Breast epithelium (tissue), 4 donors: ENCODE data around the gene SEMA4F. TPM values are rescaled to one million over a fixed set of nuclear protein-coding genes. Genes with fewer than 3 reads are reported as not detected.

Experiments
- DNase-seq, 2 donors: peaks; one replicate each; pipeline ENCODE4 v3.0.0-alpha.2; 2019; ENCODE audit warnings: low spot score in 2 of 2
- H3K27ac ChIP-seq, 2 donors: fragments of 200-600 bp; sonication (generic) in 1 of 2; one replicate each; pipeline ENCODE4 v1.5.1; 2016 to 2019; ENCODE audit warnings: mild to moderate bottlenecking in 1 of 2
- H3K27me3 ChIP-seq, 2 donors: fragments of 200-600 bp; sonication (generic) in 1 of 2; one replicate each; pipeline versions ENCODE4 v1.5.1 to v1.6.0; 2017 to 2019; ENCODE audit warnings: control low read depth in 1 of 2, mild to moderate bottlenecking in 1 of 2
- H3K36me3 ChIP-seq: fragments of 200-600 bp; one replicate; pipeline ENCODE4 v1.5.1; 2019
- H3K4me1 ChIP-seq, 2 donors: fragments of 200-600 bp; sonication (generic); one replicate each; pipeline ENCODE4 v1.5.1; 2016 to 2019; ENCODE audit warnings: control low read depth in 1 of 2
- H3K4me3 ChIP-seq, 3 donors: fragments of 200-600 bp; sonication (generic); 1 replicate in 2 of 3; 2 replicates in 1 of 3; pipeline ENCODE4 v1.5.1; 2016 to 2019; ENCODE audit warnings: mild to moderate bottlenecking in 3 of 3, moderate library complexity in 2 of 3
- H3K9me3 ChIP-seq, 2 donors: fragments of 200-600 bp; sonication (generic) in 1 of 2; one replicate each; pipeline ENCODE4 v1.5.1; 2016 to 2019; ENCODE audit warnings: control low read depth in 1 of 2
- CTCF ChIP-seq, 3 donors: fragments of 450-650 bp; IDR thresholded peaks; one replicate each; pipeline ENCODE4 v1.5.1; 2016 to 2017; ENCODE audit warnings: antibody characterized with exemption in 3 of 3, mild to moderate bottlenecking in 3 of 3, moderate library complexity in 3 of 3
- POLR2A ChIP-seq: fragments of 450-650 bp; IDR thresholded peaks from one replicate; pipeline ENCODE4 v1.6.1; 2016; ENCODE audit warnings: antibody characterized with exemption, mild to moderate bottlenecking, moderate library complexity
- POLR2AphosphoS5 ChIP-seq, 3 donors: sonication (generic); formaldehyde crosslinking; IDR thresholded peaks; one replicate each; pipeline ENCODE4 v1.6.1; 2017; ENCODE audit warnings: antibody characterized with exemption in 3 of 3
- intact Hi-C: fragments of 100-400 bp; cut with DNase I; formaldehyde crosslinking; loops from one replicate; pipeline ENCODE4 v1.15.1; 2023; ENCODE audit warnings: low total_unique reads
- total RNA-seq, 3 donors: library from RNA; depleted of rRNA; stranded (reverse); fragments of >200 nt; gene quantifications; one replicate each; pipeline ENCODE4 v1.1.0, GENCODE V29; 2016

Gene SEMA4F
- total RNA-seq, 3 donors from 2014 or later, result 4.6 to 8.8 (median 8.5) TPM

DNA sequence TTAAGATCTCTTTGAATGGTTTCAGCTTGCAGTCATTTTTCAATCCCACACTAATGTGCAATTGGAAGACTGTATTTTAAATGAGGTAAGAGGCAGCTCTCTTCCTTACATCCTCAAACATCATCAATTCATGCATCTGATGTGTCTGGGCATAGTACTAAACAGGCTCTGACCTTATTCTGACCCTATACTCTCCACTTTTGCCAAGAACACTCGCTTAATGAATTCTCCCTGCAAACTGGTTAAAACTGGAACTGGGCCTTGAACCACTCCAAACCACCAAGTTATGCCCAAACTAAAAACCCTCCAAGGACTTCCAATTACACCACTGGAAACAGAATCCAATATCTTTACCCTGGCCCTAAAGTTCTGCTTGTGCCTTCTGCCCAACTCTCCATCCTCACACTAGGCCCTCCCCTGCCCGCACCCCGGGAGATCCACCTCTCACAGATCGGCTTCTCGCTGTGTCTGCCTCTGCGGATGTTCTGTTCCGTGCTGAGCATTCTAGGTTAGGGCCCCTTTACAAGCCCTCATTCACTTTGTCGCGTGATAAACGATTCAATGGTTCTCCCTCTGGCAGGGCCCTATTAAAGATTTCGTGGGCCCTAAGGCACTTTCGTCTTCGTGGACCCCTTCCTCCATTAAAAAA, 7.1 kb upstream of the SEMA4F start:
- peaks cover 0 to 13% of the 10 kb centered on the region in 2 donors for H3K27me3 ChIP-seq
- H3K9me3 ChIP-seq, result no peaks in the 10 kb centered on the region
- no peaks in the 10 kb centered on the region for H3K4me1 ChIP-seq
- intact Hi-C loops, result no loop called here
- no peaks in the 10 kb centered on the region for H3K36me3 ChIP-seq
- TF ChIP-seq POLR2A, result no peak
- TF ChIP-seq CTCF (IDR thresholded peaks at IDR 0.05), result no peak
- TF ChIP-seq POLR2AphosphoS5 (IDR thresholded peaks at IDR 0.05), result no peak
- no peak overlapping the region for H3K4me3 ChIP-seq
- no peak for DNase-seq
- no peak overlapping the region for H3K27ac ChIP-seq

DNA sequence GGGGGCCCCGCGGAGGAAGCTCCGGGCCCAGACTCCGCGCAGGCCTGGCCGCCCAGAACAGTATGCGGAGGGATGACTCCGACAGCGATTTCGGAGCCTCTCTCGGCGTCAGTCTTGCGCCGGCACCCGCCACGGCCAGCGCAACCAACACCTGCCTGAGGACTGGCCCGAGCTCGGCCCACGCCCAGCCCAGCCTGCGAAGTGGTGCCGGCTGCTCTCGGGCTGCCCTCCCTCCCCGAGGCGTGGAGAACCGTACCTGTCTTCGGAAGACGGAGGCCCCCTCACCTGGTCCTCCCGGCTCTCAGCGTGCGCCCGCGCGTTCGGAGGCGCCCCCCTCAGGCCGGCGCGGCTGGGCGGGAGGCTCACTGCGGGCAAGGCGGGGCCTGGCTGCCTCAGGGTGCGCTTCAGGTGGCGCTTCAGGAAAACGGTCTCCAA, 6.0 kb upstream of the SEMA4F start, which contains the start of gene M1AP:
M1AP (minus strand) TSS at position 322 of the 435 bp plus-strand sequence. CDS start 8,055 bp downstream, outside the sequence.
- Histone ChIP-seq H3K27me3 (peaks cover 0 to 13% of the 10 kb centered on the region in 2 donors), H3K27ac (no peak within 1 kb of the TSS), H3K36me3 (no peaks in the 10 kb centered on the region), H3K4me3 (peak within 1 kb of the TSS in 2 of 3 donors; percentile 35 to 62), H3K4me1 (no peaks in the 10 kb centered on the region), H3K9me3 (no peaks in the 10 kb centered on the region)
- no peak for DNase-seq
- no peak for TF ChIP-seq POLR2AphosphoS5 (IDR thresholded peaks at IDR 0.05)
- TF ChIP-seq CTCF (IDR thresholded peaks at IDR 0.05), result no peak
- intact Hi-C loops, result no loop called here

DNA sequence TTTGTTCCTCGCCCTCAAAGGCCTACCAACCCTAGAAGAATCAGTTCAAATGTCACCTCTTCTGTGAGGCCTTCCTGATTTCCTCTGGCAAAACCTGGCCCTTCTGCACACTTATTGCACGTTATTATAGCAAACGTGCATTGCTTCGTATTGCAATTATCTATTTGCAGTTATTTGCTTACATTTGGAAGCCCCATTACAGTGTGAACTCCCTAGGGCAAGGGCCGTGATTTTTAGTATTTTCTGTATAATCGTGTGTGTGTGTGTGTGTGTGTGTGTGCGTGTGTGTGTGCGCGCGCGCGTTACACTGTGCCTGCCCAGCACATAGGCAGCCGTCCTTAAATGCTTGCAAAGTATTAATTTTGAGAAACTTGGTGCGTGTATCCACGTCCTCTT, 460 bp upstream of the SEMA4F start:
- no peak for DNase-seq
- Histone ChIP-seq H3K4me1 (no peaks in the 10 kb centered on the region), H3K36me3 (no peaks in the 10 kb centered on the region), H3K27me3 (peaks cover 0 to 3% of the 10 kb centered on the region in 2 donors), H3K9me3 (no peaks in the 10 kb centered on the region), H3K4me3 (peak overlapping the region; percentile 64 to 90 (median 69)), H3K27ac (no peak overlapping the region)
- intact Hi-C loops, result no loop called here
- TF ChIP-seq POLR2AphosphoS5 (IDR thresholded peaks at IDR 0.05) (no peak), POLR2A (no peak), CTCF (IDR thresholded peaks at IDR 0.05) (no peak)

GRCh38 chr2:74655579-74655978, 1.5 kb downstream of the SEMA4F start:
- no peak for TF ChIP-seq POLR2A
- H3K27me3 ChIP-seq, result no peaks in the 10 kb centered on the region
- no peak overlapping the region for H3K4me3 ChIP-seq
- H3K36me3 ChIP-seq, result no peaks in the 10 kb centered on the region
- no peaks in the 10 kb centered on the region for H3K4me1 ChIP-seq
- H3K27ac ChIP-seq, result no peak overlapping the region
- no peaks in the 10 kb centered on the region for H3K9me3 ChIP-seq
- intact Hi-C loops, result no loop called here
- no peak for DNase-seq

GRCh38 chr2:74658516-74658915, 4.5 kb downstream of the SEMA4F start:
- TF ChIP-seq CTCF (IDR thresholded peaks at IDR 0.05), result no peak
- no peak for TF ChIP-seq POLR2A
- no peak for TF ChIP-seq POLR2AphosphoS5 (IDR thresholded peaks at IDR 0.05)
- no peaks in the 10 kb centered on the region for H3K36me3 ChIP-seq
- intact Hi-C loops, result no loop called here

More at GRCh38 chr2:74658516-74658915, 4.5 kb downstream of the SEMA4F start:
- no peak for DNase-seq
- H3K27ac ChIP-seq, result no peak overlapping the region
- H3K9me3 ChIP-seq, result no peaks in the 10 kb centered on the region
- H3K4me3 ChIP-seq, result no peak overlapping the region
- H3K4me1 ChIP-seq, result no peaks in the 10 kb centered on the region
- H3K27me3 ChIP-seq, result no peaks in the 10 kb centered on the region
